GM12878 (cell line): ENCODE data around the gene NHS. TPM values are rescaled to one million over a fixed set of nuclear protein-coding genes. Genes with fewer than 3 reads are reported as not detected.

Source experiments
- ATAC-seq: fragments of 200-7000 bp; cut with Tn5 transposase; 3 replicates; pipeline ENCODE4 v1.9.1; 2020; ENCODE audit warnings: mild to moderate bottlenecking, moderate library complexity
- Bru-seq: library from RNA; stranded (reverse); fragments of 400-500 nt; gene quantifications from one replicate; lab custom pipeline; 2021; lab: Mats Ljungman, UMichigan
- BruChase-seq, 2 experiments: library from RNA; stranded (reverse); fragments of 400-500 nt; gene quantifications; one replicate each; lab custom pipeline; 2021; lab: Mats Ljungman, UMichigan
- BruUV-seq: library from RNA; stranded (reverse); fragments of 400-500 nt; replicated peaks from 2 replicates; lab custom pipeline; 2021; lab: Mats Ljungman, UMichigan
- CTCF ChIA-PET: fragments of 300-600 bp; sonication (Branson Sonifier 250); formaldehyde crosslinking; extraction: SDS; loops from one replicate; lab custom pipeline; 2021; ENCODE audit warnings: inconsistent platforms; lab: Yijun Ruan, JAX
- POLR2A ChIA-PET: fragments of 350-600 bp; formaldehyde crosslinking; extraction: SDS; loops from one replicate; lab custom pipeline; 2021; ENCODE audit warnings: inconsistent platforms; lab: Charles Lee
- RAD21 ChIA-PET: fragments of 300-600 bp; sonication (Branson Sonifier 250); formaldehyde crosslinking; loops from one replicate; lab custom pipeline; 2023; ENCODE audit warnings: antibody characterized with exemption; ENCODE audit not compliant: unreplicated experiment; lab: Charles Lee
- SMC1A ChIA-PET: fragments of 300-600 bp; sonication (Branson Sonifier 250); formaldehyde crosslinking; loops from one replicate; lab custom pipeline; 2023; ENCODE audit not compliant: unreplicated experiment, uncharacterized antibody; lab: Charles Lee
- DNase-seq: peaks from one replicate; pipeline ENCODE4 v3.0.0-alpha.2; 2011; ENCODE audit warnings: low read depth, low spot score
- FAIRE-seq: peaks from 3 replicates; lab custom pipeline; 2011; peaks lifted over from hg19 to GRCh38; lab: Jason Lieb, UNC
- H2AFZ ChIP-seq: 2 replicates; pipeline ENCODE4 v1.6.0; 2011; ENCODE audit warnings: low read depth, low read length, control low read depth; ENCODE audit not compliant: control insufficient read depth
- H3K27ac ChIP-seq: 2 replicates; pipeline ENCODE4 v1.5.1; 2011; ENCODE audit warnings: control low read depth; ENCODE audit not compliant: control insufficient read depth, insufficient read depth
- H3K27me3 ChIP-seq, 2 experiments: replicated peaks in 1 of 2; 2 replicates each; pipeline versions ENCODE4 v1.6.0 to v1.6.1; 2011; ENCODE audit warnings: low read length in 1 of 2; ENCODE audit not compliant: control insufficient read depth in 2 of 2, insufficient read depth in 2 of 2
- H3K36me3 ChIP-seq, 2 experiments: 2 replicates each; pipeline ENCODE4 v1.5.1; 2011; ENCODE audit warnings: low read length in 1 of 2; ENCODE audit not compliant: control insufficient read depth in 2 of 2, insufficient read depth in 2 of 2
- H3K4me1 ChIP-seq: 2 replicates; pipeline ENCODE4 v1.6.1; 2011; ENCODE audit warnings: mild to moderate bottlenecking, low read length, moderate library complexity, mixed read lengths; ENCODE audit not compliant: control insufficient read depth, insufficient read depth
- H3K4me2 ChIP-seq: 2 replicates; pipeline ENCODE4 v1.6.0; 2011; ENCODE audit warnings: control low read depth; ENCODE audit not compliant: control insufficient read depth, insufficient read depth
- H3K4me3 ChIP-seq: fragments of 200-600 bp; sonication (generic); 2 replicates; pipeline ENCODE4 v1.5.1; 2016
- H3K79me2 ChIP-seq: 2 replicates; pipeline ENCODE4 v1.6.0; 2011; ENCODE audit warnings: low read length; ENCODE audit not compliant: control insufficient read depth, insufficient read depth
- H3K9ac ChIP-seq: 2 replicates; pipeline ENCODE4 v1.8.0; 2011; ENCODE audit warnings: low read length, control low read depth, mixed read lengths; ENCODE audit not compliant: control insufficient read depth, insufficient read depth
- H3K9me3 ChIP-seq: replicated peaks from 3 replicates; pipeline ENCODE4 v1.5.1; 2011; ENCODE audit warnings: mild to moderate bottlenecking, low read length; ENCODE audit not compliant: control insufficient read depth, insufficient read depth
- H4K20me1 ChIP-seq: 2 replicates; pipeline ENCODE4 v1.6.0; 2011; ENCODE audit not compliant: control insufficient read depth, insufficient read depth
- IKZF2 ChIP-seq, 2 experiments: fragments of 450-650 bp; IDR thresholded peaks; 2 replicates each; pipeline ENCODE4 v1.6.1; 2017; ENCODE audit warnings: mild to moderate bottlenecking in 2 of 2, moderate library complexity in 2 of 2
- MYB ChIP-seq: fragments of 150-350 bp; IDR thresholded peaks from 2 replicates; pipeline ENCODE4 v1.6.1; 2014; ENCODE audit warnings: mild to moderate bottlenecking, low read depth, low read length, borderline replicate concordance
- WGBS: methylation state at CpG from one replicate; pipeline ENCODE4 v1.1.6; 2016; ENCODE audit warnings: low lambda C conversion rate; ENCODE audit not compliant: insufficient replicate concordance, insufficient coverage; ENCODE audit errors: missing lambda C conversion rate; 5-methylcytosine and 5-hydroxymethylcytosine counted together
- in situ Hi-C: fragments of 300-500 bp; cut with MboI; formaldehyde crosslinking; loops from 9 replicates; pipeline ENCODE4 v1.14.3; 2018; ENCODE audit warnings: mixed read lengths
- intact Hi-C: fragments of 100-400 bp; cut with micrococcal nuclease; formaldehyde crosslinking; loops from one replicate; pipeline ENCODE4 v1.14.2; 2022; ENCODE audit not compliant: unreplicated experiment
- long read RNA-seq, 2 experiments: library from polyadenylated mRNA; unstranded; transcript quantifications; one replicate each; pipeline ENCODE4 v2.0.0, GENCODE V29; 2019 to 2020
- polyA minus RNA-seq, 3 experiments: library from RNA; depleted of rRNA, polyadenylated mRNA; stranded (reverse); fragments of >200 nt; gene quantifications; 2 replicates each; pipeline ENCODE4 v1.2.3, GENCODE V29; 2011
- polyA plus RNA-seq, 11 experiments: library from polyadenylated mRNA; depleted of rRNA in 4 of 11; unstranded in 6 of 11; stranded (reverse) in 5 of 11; fragments of >200 nt; fragmentation: Nextera tagmentation in 4 of 11; fragmentation: Illumina TruSeq in 1 of 11; extraction: Ambion mirVana in 4 of 11; extraction: Trizol in 1 of 11; gene quantifications; 1 replicate in 1 of 11; 2 replicates in 10 of 11; pipeline versions ENCODE4 v1.2.1 to v1.2.3, GENCODE V29; 2011 to 2016; ENCODE audit warnings: inconsistent platforms in 2 of 11, missing spikeins in 2 of 11, low read depth in 1 of 11
- total RNA-seq, 4 experiments: library from RNA; depleted of rRNA in 3 of 4; stranded (reverse); fragments of >200 nt in 3 of 4; fragmentation: Illumina TruSeq in 1 of 4; extraction: Trizol in 1 of 4; gene quantifications; 2 replicates each; pipeline versions ENCODE4 v1.2.1 to v1.2.3, GENCODE V29; 2013 to 2021

NHS gene
- not detected in 2 replicates for total RNA-seq (2013; cell fraction: nucleolus; rRNA removed)
- total RNA-seq (2014; rRNA removed) (under 0.01 TPM in 1 of 2 replicates, not detected in the other), total RNA-seq (2014; rRNA removed; fragmentation: Illumina TruSeq; extraction: Trizol) (under 0.01 TPM in 1 of 2 replicates, not detected in the other), total RNA-seq (2021) (not detected in 2 replicates), polyA plus RNA-seq (2011; rRNA removed) (0.07 TPM in 2 replicates), polyA plus RNA-seq (2014; fragmentation: Illumina TruSeq; extraction: Trizol) (not detected in 2 replicates), polyA plus RNA-seq (2014; fragmentation: Nextera tagmentation; extraction: Ambion mirVana) (not detected), polyA plus RNA-seq (2014; rRNA removed) (0.03 TPM in 1 of 2 replicates, not detected in the other), polyA plus RNA-seq (2016; fragmentation: Nextera tagmentation; extraction: Ambion mirVana) (not detected), polyA minus RNA-seq (2011; rRNA and poly(A)+ RNA removed) (0.07 and 0.10 TPM in 2 replicates), Bru-seq, nascent RNA (percentile 5 among the genes with signal in this experiment), BruChase-seq, experiment 1, labeled RNA remaining after a 6-hour chase (percentile 5 among the genes with signal in this experiment), BruChase-seq, experiment 2, labeled RNA remaining after a 2-hour chase (percentile 6 among the genes with signal in this experiment)
- not detected for polyA plus RNA-seq (2011; ENCODE audit: low read depth)
- polyA plus RNA-seq (2011; cell fraction: cytosol; rRNA removed), result 0.03 and 0.07 TPM in 2 replicates
- 0.12 and 0.19 TPM in 2 replicates for polyA plus RNA-seq (2011; cell fraction: nucleus; rRNA removed)
- not detected in 2 replicates for polyA plus RNA-seq (2012)
- 0.10 TPM in 1 of 2 replicates, not detected in the other for polyA minus RNA-seq (2011; cell fraction: cytosol; rRNA and poly(A)+ RNA removed)
- 0.10 and 0.12 TPM in 2 replicates for polyA minus RNA-seq (2011; cell fraction: nucleus; rRNA and poly(A)+ RNA removed)
- long read RNA-seq, experiment 1, result 0 reads
- long read RNA-seq, experiment 2, result 0 reads

- 34% methylated on average over 26 of the region's 52 CpGs for WGBS
- in situ Hi-C loops, result no loop called here
- no peak for TF ChIP-seq IKZF2 (IDR thresholded peaks at IDR 0.05)
- no peak for TF ChIP-seq MYB
- ChIA-PET POLR2A (no interaction called here), CTCF (no interaction called here), SMC1A (no interaction called here), RAD21 (no interaction called here)
- intact Hi-C loops, result no loop called here
- FAIRE-seq, result no peak
- Histone ChIP-seq H3K36me3 (no peaks in the 10 kb centered on the region), H3K4me2 (no peak within 1 kb of the TSS), H3K9ac (no peak within 1 kb of the TSS), H3K4me1 (no peaks in the 10 kb centered on the region), H3K79me2 (no peaks in the 10 kb centered on the region), H3K4me3 (no peak within 1 kb of the TSS), H3K27me3 (no peaks in the 10 kb centered on the region; a peak in 1 of 4 replicates), H2AFZ (no peak within 1 kb of the TSS), H3K27ac (no peak within 1 kb of the TSS), H4K20me1 (no peaks in the 10 kb centered on the region), H3K9me3 (no peaks in the 10 kb centered on the region; the same call in 2 of the 3 replicates)
- no TSS peak for BruUV-seq
- DNase-seq, result no peak
- peak; percentile 31; the same call in 1 of the 3 replicates for ATAC-seq
Observed at GRCh38 chrX:17374619-17375366, at the start of gene NHS. TSS of gene NHS (plus strand) at chrX:17375200. CDS start at chrX:17375758, 558 bp downstream.
